WTC11 (cell line): ENCODE results near the gene RFNG. TPM values are rescaled to one million over a fixed set of nuclear protein-coding genes. Genes with fewer than 3 reads are reported as not detected.

Experiments
- ATAC-seq: fragments of 200-7000 bp; cut with Tn5 transposase; 2 replicates; pipeline ENCODE4 v1.10.0; 2021; ENCODE audit warnings: mild to moderate bottlenecking, moderate library complexity
- CTCF ChIA-PET: fragments of 300-600 bp; sonication (Branson Sonifier 250); formaldehyde crosslinking; loops from one replicate; lab custom pipeline; 2021; ENCODE audit warnings: antibody characterized with exemption; lab: Charles Lee
- POLR2A ChIA-PET: fragments of 350-600 bp; sonication (Branson Sonifier 250); formaldehyde crosslinking; loops from one replicate; lab custom pipeline; 2021; ENCODE audit warnings: antibody characterized with exemption; lab: Charles Lee
- DNase-seq: peaks from one replicate; pipeline ENCODE4 v3.0.0; 2021; ENCODE audit warnings: low spot score
- H3K27ac Mint-ChIP-seq: 2 replicates; pipeline ENCODE4 v1.8.0; 2021; ENCODE audit warnings: mixed read lengths
- H3K27me3 Mint-ChIP-seq: 2 replicates; pipeline ENCODE4 v1.8.0; 2021; ENCODE audit warnings: low read depth, mild to moderate bottlenecking, moderate library complexity, mixed read lengths
- H3K36me3 Mint-ChIP-seq: 2 replicates; pipeline ENCODE4 v1.8.0; 2021; ENCODE audit warnings: mixed read lengths
- H3K4me1 Mint-ChIP-seq: 2 replicates; pipeline ENCODE4 v1.8.0; 2022; ENCODE audit warnings: mixed read lengths
- H3K4me3 Mint-ChIP-seq: 2 replicates; pipeline ENCODE4 v1.8.0; 2021; ENCODE audit warnings: mild to moderate bottlenecking, moderate library complexity, mixed read lengths
- H3K9me3 Mint-ChIP-seq: 2 replicates; pipeline ENCODE4 v1.8.0; 2021; ENCODE audit warnings: mixed read lengths
- ATF1 ChIP-seq: sonication (generic); formaldehyde crosslinking; IDR thresholded peaks from 2 replicates; pipeline ENCODE4 v1.8.1; 2023; ENCODE audit warnings: mild to moderate bottlenecking, moderate library complexity, missing genetic modification reagents
- ATF3 ChIP-seq: sonication (generic); formaldehyde crosslinking; conservative IDR thresholded peaks from 2 replicates; pipeline ENCODE4 v1.8.1; 2022; ENCODE audit warnings: mild to moderate bottlenecking, missing genetic modification reagents
- EMX1 ChIP-seq: fragments of 250-450 bp; sonication (Bioruptor Pico); IDR thresholded peaks from 2 replicates; pipeline ENCODE4 v1.8.0; 2021; ENCODE audit warnings: mild to moderate bottlenecking
- ERG ChIP-seq: fragments of 250-450 bp; sonication (Bioruptor Pico); IDR thresholded peaks from 2 replicates; pipeline ENCODE4 v1.8.0; 2021; ENCODE audit warnings: mild to moderate bottlenecking
- ETV6 ChIP-seq: sonication (generic); formaldehyde crosslinking; IDR thresholded peaks from 2 replicates; pipeline ENCODE4 v1.8.1; 2022; ENCODE audit warnings: mild to moderate bottlenecking, missing genetic modification reagents
- GTF2I ChIP-seq: fragments of 250-450 bp; sonication (Bioruptor Pico); conservative IDR thresholded peaks from 2 replicates; pipeline ENCODE4 v1.4.0; 2021; ENCODE audit warnings: mild to moderate bottlenecking
- IRF1 ChIP-seq: sonication (generic); formaldehyde crosslinking; IDR thresholded peaks from 2 replicates; pipeline ENCODE4 v1.8.0; 2023; ENCODE audit warnings: missing genetic modification reagents
- MLX ChIP-seq: sonication (generic); formaldehyde crosslinking; IDR thresholded peaks from 2 replicates; pipeline ENCODE4 v1.8.1; 2023; ENCODE audit warnings: mild to moderate bottlenecking, missing genetic modification reagents, moderate library complexity
- PREB ChIP-seq: sonication (generic); formaldehyde crosslinking; IDR thresholded peaks from 2 replicates; pipeline ENCODE4 v1.8.1; 2022; ENCODE audit warnings: mild to moderate bottlenecking, missing genetic modification reagents, moderate library complexity, borderline replicate concordance
- RORB ChIP-seq: fragments of 250-450 bp; sonication (Bioruptor Pico); IDR thresholded peaks from 2 replicates; pipeline ENCODE4 v1.9.0; 2021; ENCODE audit warnings: mild to moderate bottlenecking
- SMAD4 ChIP-seq: sonication (generic); formaldehyde crosslinking; IDR thresholded peaks from 2 replicates; pipeline ENCODE4 v1.8.0; 2022; ENCODE audit warnings: mild to moderate bottlenecking, missing genetic modification reagents
- USF1 ChIP-seq: sonication (generic); formaldehyde crosslinking; IDR thresholded peaks from 2 replicates; pipeline ENCODE4 v1.8.0; 2022; ENCODE audit warnings: mild to moderate bottlenecking, missing genetic modification reagents
- ZBTB21 ChIP-seq: sonication (generic); formaldehyde crosslinking; IDR thresholded peaks from 2 replicates; pipeline ENCODE4 v1.8.1; 2023; ENCODE audit warnings: mild to moderate bottlenecking, missing genetic modification reagents, borderline replicate concordance
- ZMAT4 ChIP-seq: fragments of 250-450 bp; sonication (Bioruptor Pico); IDR thresholded peaks from 2 replicates; pipeline ENCODE4 v1.9.0; 2021; ENCODE audit warnings: mild to moderate bottlenecking
- ZNF121 ChIP-seq: sonication (generic); formaldehyde crosslinking; IDR thresholded peaks from 2 replicates; pipeline ENCODE4 v1.8.0; 2023; ENCODE audit warnings: missing genetic modification reagents
- ZNF219 ChIP-seq: sonication (generic); formaldehyde crosslinking; IDR thresholded peaks from 2 replicates; pipeline ENCODE4 v1.8.0; 2023; ENCODE audit warnings: missing genetic modification reagents, mild to moderate bottlenecking, borderline replicate concordance
- ZNF232 ChIP-seq: sonication (generic); formaldehyde crosslinking; IDR thresholded peaks from 2 replicates; pipeline ENCODE4 v1.8.0; 2022; ENCODE audit warnings: mild to moderate bottlenecking, missing genetic modification reagents
- ZNF281 ChIP-seq: sonication (generic); formaldehyde crosslinking; IDR thresholded peaks from 2 replicates; pipeline ENCODE4 v1.8.0; 2023; ENCODE audit warnings: mild to moderate bottlenecking, missing genetic modification reagents
- ZNF396 ChIP-seq: fragments of 250-450 bp; sonication (Bioruptor Pico); IDR thresholded peaks from 2 replicates; pipeline ENCODE4 v1.8.0; 2021; ENCODE audit warnings: mild to moderate bottlenecking, moderate library complexity, borderline replicate concordance
- total RNA-seq: library from RNA; stranded (reverse); gene quantifications from 3 replicates; pipeline ENCODE4 v1.2.3, GENCODE V29; 2021

RFNG gene
- total RNA-seq, 1 experiment from 2014 or later: 41.6 TPM

GRCh38 chr17:82011617-82012187, 39.9 kb downstream of the RFNG start:
- Mint-ChIP-seq H3K4me1 (no peaks in the 10 kb centered on the region), H3K27me3 (no peaks in the 10 kb centered on the region), H3K27ac (no peak overlapping the region), H3K4me3 (no peak overlapping the region), H3K36me3 (no peaks in the 10 kb centered on the region), H3K9me3 (no peaks in the 10 kb centered on the region)
- no peak for TF ChIP-seq ATF1 (CRISPR knock-in tag)
- TF ChIP-seq GTF2I (CRISPR knock-in tag): no peak
- TF ChIP-seq ZBTB21 (CRISPR knock-in tag): no peak
- TF ChIP-seq PREB (CRISPR knock-in tag): no peak
- no peak for TF ChIP-seq ZNF232
- DNase-seq (no peak), ATAC-seq (no peak)
- POLR2A ChIA-PET: no interaction called here
- CTCF ChIA-PET: interaction anchor here (3.0 kb wide), 1 partner anchor 16 kb away, joined by 11 read pairs; no protein-coding TSS in a partner anchor

GRCh38 chr17:82010575-82011525, 40.8 kb downstream of the RFNG start:
- H3K27ac Mint-ChIP-seq: no peak overlapping the region
- ChIA-PET CTCF (interaction anchor here (0.6 to 3.0 kb wide), 2 partner anchors 9 to 27 kb away, joined by 10 to 16 read pairs; partner anchors contain the start of gene DCXR), POLR2A (interaction anchor here (0.7 kb wide), 1 partner anchor 56 kb away, joined by 5 read pairs; no protein-coding TSS in a partner anchor)
- H3K4me3 Mint-ChIP-seq: no peak overlapping the region
- no peaks in the 10 kb centered on the region for H3K36me3 Mint-ChIP-seq
- no peak for DNase-seq
- no peaks in the 10 kb centered on the region for H3K27me3 Mint-ChIP-seq
- no peaks in the 10 kb centered on the region for H3K9me3 Mint-ChIP-seq
- TF ChIP-seq EMX1 (CRISPR knock-in tag) (no peak), ETV6 (CRISPR knock-in tag) (no peak), ZNF396 (CRISPR knock-in tag) (no peak), ZNF281 (CRISPR knock-in tag) (no peak), IRF1 (CRISPR knock-in tag) (no peak), ZNF121 (CRISPR knock-in tag) (no peak), ATF3 (CRISPR knock-in tag) (no peak), ERG (no peak), ZNF219 (no peak), SMAD4 (CRISPR knock-in tag) (no peak), ZMAT4 (no peak), MLX (no peak), RORB (CRISPR knock-in tag) (no peak), USF1 (CRISPR knock-in tag) (no peak)
- H3K4me1 Mint-ChIP-seq: no peaks in the 10 kb centered on the region
- no peak for ATAC-seq
